K562 (cell line): Measurements from ENCODE around the gene USF2. TPM values are rescaled to one million over a fixed set of nuclear protein-coding genes. Genes with fewer than 3 reads are reported as not detected.

Experiments used
- ATF7 ChIP-seq: fragments of 450-650 bp; IDR thresholded peaks from 2 replicates; pipeline ENCODE4 v1.7.1; 2014; ENCODE audit warnings: mild to moderate bottlenecking, moderate library complexity
- CTBP1 ChIP-seq: fragments of 450-650 bp; IDR thresholded peaks from 2 replicates; pipeline ENCODE4 v1.6.1; 2016; ENCODE audit warnings: borderline replicate concordance
- E2F1 ChIP-seq: sonication (generic); formaldehyde crosslinking; IDR thresholded peaks from 2 replicates; pipeline ENCODE4 v1.8.1; 2023; ENCODE audit warnings: mild to moderate bottlenecking, missing genetic modification reagents, moderate library complexity
- ELF2 ChIP-seq: fragments of 250-450 bp; sonication (Bioruptor Pico); IDR thresholded peaks from 2 replicates; pipeline ENCODE4 v1.5.0; 2021; ENCODE audit warnings: mild to moderate bottlenecking
- EP400 ChIP-seq: fragments of 450-650 bp; IDR thresholded peaks from 2 replicates; pipeline ENCODE4 v1.6.1; 2017; ENCODE audit warnings: antibody characterized with exemption, mild to moderate bottlenecking, moderate library complexity
- FOSL1 ChIP-seq: fragments of 200-800 bp; sonication (Bioruptor generic); conservative IDR thresholded peaks from 2 replicates; pipeline ENCODE4 v1.6.1; 2016; ENCODE audit warnings: missing genetic modification characterization, missing compliant biosample characterization
- FOXJ2 ChIP-seq: fragments of 200-800 bp; sonication (Bioruptor generic); IDR thresholded peaks from 2 replicates; pipeline ENCODE4 v1.6.1; 2016; ENCODE audit warnings: missing genetic modification characterization, missing compliant biosample characterization
- GMEB1 ChIP-seq: fragments of 250-450 bp; sonication (Bioruptor Pico); IDR thresholded peaks from 2 replicates; pipeline ENCODE4 v1.4.0; 2020; ENCODE audit warnings: mild to moderate bottlenecking
- KLF1 ChIP-seq: fragments of 450-650 bp; IDR thresholded peaks from 2 replicates; pipeline ENCODE4 v1.6.1; 2016; ENCODE audit warnings: missing genetic modification characterization, missing compliant biosample characterization
- KLF10 ChIP-seq: fragments of 250-450 bp; sonication (Bioruptor Pico); IDR thresholded peaks from 2 replicates; pipeline ENCODE4 v1.6.1; 2021; ENCODE audit warnings: matching md5 sums
- MAZ ChIP-seq, 2 experiments: fragments of 450-650 bp in 1 of 2; sonication (generic) in 1 of 2; formaldehyde crosslinking; IDR thresholded peaks in 1 of 2; conservative IDR thresholded peaks in 1 of 2; 2 replicates each; pipeline versions ENCODE4 v1.4.0 to v1.5.0; 2020; ENCODE audit warnings: mild to moderate bottlenecking in 1 of 2, missing genetic modification reagents in 1 of 2
- MECOM ChIP-seq: fragments of 250-450 bp; sonication (Bioruptor Pico); IDR thresholded peaks from 2 replicates; pipeline ENCODE4 v1.8.0; 2022; ENCODE audit warnings: inconsistent platforms
- MEF2D ChIP-seq: conservative IDR thresholded peaks from 2 replicates; pipeline ENCODE4 v1.6.1; 2016; ENCODE audit warnings: low read depth, missing genetic modification characterization, missing compliant biosample characterization
- MIER1 ChIP-seq: fragments of 450-650 bp; IDR thresholded peaks from 2 replicates; pipeline ENCODE4 v1.6.1; 2016; ENCODE audit warnings: antibody characterized with exemption, mild to moderate bottlenecking, low read depth
- NCOA1 ChIP-seq: fragments of 450-650 bp; IDR thresholded peaks from 2 replicates; pipeline ENCODE4 v1.6.1; 2016; ENCODE audit warnings: low read depth
- NCOR1 ChIP-seq: fragments of 450-650 bp; IDR thresholded peaks from 2 replicates; pipeline ENCODE4 v1.6.1; 2016; ENCODE audit warnings: mild to moderate bottlenecking, moderate library complexity
- NR3C1 ChIP-seq: sonication (generic); formaldehyde crosslinking; IDR thresholded peaks from 2 replicates; pipeline ENCODE4 v1.8.1; 2022; ENCODE audit warnings: missing genetic modification reagents
- PHF20 ChIP-seq: fragments of 450-650 bp; IDR thresholded peaks from 2 replicates; pipeline ENCODE4 v1.6.1; 2018; ENCODE audit not compliant: partially characterized antibody
- POLR2A ChIP-seq: fragments of 450-650 bp; conservative IDR thresholded peaks from 2 replicates; pipeline ENCODE4 v1.6.1; 2016
- PTBP1 ChIP-seq: fragments of 200-400 bp; formaldehyde crosslinking; IDR thresholded peaks from 2 replicates; pipeline ENCODE4 v1.6.1; 2017; ENCODE audit warnings: low read depth, low read length
- RBFOX2 ChIP-seq: fragments of 200-400 bp; formaldehyde crosslinking; IDR thresholded peaks from 2 replicates; pipeline ENCODE4 v1.6.1; 2017; ENCODE audit warnings: low read depth, mild to moderate bottlenecking, low read length, moderate library complexity
- SMARCA5 ChIP-seq: fragments of 450-650 bp; IDR thresholded peaks from 2 replicates; pipeline ENCODE4 v1.6.1; 2016
- SP1 ChIP-seq: sonication (generic); formaldehyde crosslinking; IDR thresholded peaks from 2 replicates; pipeline ENCODE4 v1.8.1; 2022; ENCODE audit warnings: mild to moderate bottlenecking, missing genetic modification reagents
- TRIM24 ChIP-seq, 2 experiments: fragments of 450-650 bp; IDR thresholded peaks; 2 replicates each; pipeline ENCODE4 v1.6.1; 2016
- ZNF436 ChIP-seq: fragments of 250-450, 450-650 bp; sonication (Bioruptor Pico); formaldehyde crosslinking; IDR thresholded peaks from 2 replicates; pipeline ENCODE4 v1.7.0; 2020; ENCODE audit warnings: mild to moderate bottlenecking
- polyA plus RNA-seq, 8 experiments: library from polyadenylated mRNA; depleted of rRNA in 4 of 8; stranded (reverse) in 5 of 8; unstranded in 3 of 8; fragments of >200 nt; fragmentation: Nextera tagmentation in 2 of 8; fragmentation: Illumina TruSeq in 1 of 8; extraction: Ambion mirVana in 2 of 8; extraction: Trizol in 1 of 8; gene quantifications; 2 replicates each; pipeline versions ENCODE4 v1.2.1 to v1.2.3, GENCODE V29; 2011 to 2014; ENCODE audit warnings: inconsistent platforms in 1 of 8, missing spikeins in 1 of 8
- total RNA-seq, 7 experiments: library from RNA; depleted of rRNA in 6 of 7; stranded (reverse); fragments of >200 nt in 6 of 7; fragmentation: Illumina TruSeq in 2 of 7; extraction: Trizol in 2 of 7; gene quantifications; 2 replicates each; pipeline versions ENCODE4 v1.2.1 to v1.2.3, GENCODE V29; 2011 to 2021; ENCODE audit warnings: low replicate concordance in 1 of 7

Gene USF2
- total and polyA plus RNA-seq, 9 of the 15 experiments (the other 6 are each of a cell fraction or from before 2014, with no cell fraction given): 0.27 to 93.7 (median 58.4) TPM

- TF ChIP-seq GMEB1 (peak; percentile 25; the same call in 1 of the 2 replicates), TRIM24 (IDR thresholded peaks at IDR 0.05) (peak in 1 of 2 experiments; percentile 49; a peak in 2 of 4 replicates), E2F1 (CRISPR knock-in tag) (no peak), MECOM (CRISPR knock-in tag) (0 out of 2 replicates have a peak, but pooled peaks have one; percentile 8), KLF1 (peak; percentile 76), POLR2A (peak; percentile 96), RBFOX2 (peak; percentile 99), MAZ (CRISPR knock-in tag; conservative IDR thresholded peaks at IDR 0.05 in 1 of 2, IDR thresholded peaks at IDR 0.05 in 1 of 2) (peak; percentile 66 to 92; a peak in 2 of 4 replicates), NR3C1 (CRISPR knock-in tag) (peak; percentile 34; the same call in 1 of the 2 replicates), ELF2 (peak; percentile 30; the same call in 1 of the 2 replicates), FOSL1 (no peak; the same call in 1 of the 2 replicates), ATF7 (peak; percentile 100), PTBP1 (no peak), SP1 (CRISPR knock-in tag) (peak; percentile 100), MIER1 (peak; percentile 61; the same call in 1 of the 2 replicates), EP400 (peak; percentile 77), NCOA1 (peak; percentile 84), KLF10 (CRISPR knock-in tag) (no peak), SMARCA5 (peak; percentile 34; the same call in 1 of the 2 replicates), MEF2D (no peak), PHF20 (peak; percentile 39), FOXJ2 (tag) (peak; percentile 42; the same call in 1 of the 2 replicates), CTBP1 (peak; percentile 95), ZNF436 (CRISPR knock-in tag) (no peak), NCOR1 (peak; percentile 41)
Measured at GRCh38 chr19:35248310-35249145, 20.2 kb upstream of the USF2 start, which contains the start of gene LSR (continued).
